HCT116 (cell line): Measurements from ENCODE around the gene TMEM208. TPM values are rescaled to one million over a fixed set of nuclear protein-coding genes. Genes with fewer than 3 reads are reported as not detected.
A peak's percentile ranks its signal among the peaks of the same experiment; 100 is the strongest.

ENCODE experiments used
- ATAC-seq: fragments of 200-7000 bp; cut with Tn5 transposase; 2 replicates; pipeline ENCODE4 v1.9.1; 2020; ENCODE audit warnings: mild to moderate bottlenecking, moderate library complexity
- BruUV-seq: library from RNA; stranded (reverse); fragments of 400-500 nt; replicated peaks from 2 replicates; lab custom pipeline; 2021; lab: Mats Ljungman, UMichigan
- CTCF ChIA-PET: fragments of 300-600 bp; sonication (Branson Sonifier 250); formaldehyde crosslinking; loops from one replicate; lab custom pipeline; 2021; ENCODE audit warnings: antibody characterized with exemption; lab: Charles Lee
- POLR2A ChIA-PET: fragments of 300-600, 350-600 bp; sonication (Branson Sonifier 250); formaldehyde crosslinking; loops from one replicate; lab custom pipeline; 2021; ENCODE audit warnings: antibody characterized with exemption; lab: Charles Lee
- RAD21 ChIA-PET, 2 experiments: fragments of 300-600 bp; sonication (Branson Sonifier 250); formaldehyde crosslinking; loops; one replicate each; lab custom pipeline; 2023; ENCODE audit warnings: low total read pairs in 2 of 2; ENCODE audit not compliant: uncharacterized antibody in 2 of 2, unreplicated experiment in 2 of 2, low non-redundant PET in 1 of 2; lab: Charles Lee
- DNase-seq: peaks from one replicate; pipeline ENCODE4 v3.0.0-alpha.2; 2010; ENCODE audit warnings: low read depth, low spot score
- H2AFZ ChIP-seq: fragments of 200-600 bp; shearing (Covaris generic), sonication (generic); 2 replicates; pipeline ENCODE4 v1.6.1; 2017; ENCODE audit warnings: low read depth, mixed run types, mixed read lengths, antibody characterized with exemption, low read length; ENCODE audit not compliant: poor library complexity, severe bottlenecking
- H3K27ac ChIP-seq: 2 replicates; pipeline ENCODE4 v1.5.1; 2012; ENCODE audit warnings: low read depth, low read length
- H3K27me3 ChIP-seq: fragments of 200-600 bp; sonication (generic); 2 replicates; pipeline ENCODE4 v1.6.1; 2016; ENCODE audit warnings: mixed run types, low read length, mixed read lengths; ENCODE audit not compliant: insufficient read depth
- H3K36me3 ChIP-seq, 2 experiments: fragments of 200-500 bp in 1 of 2; fragments of 200-600 bp in 1 of 2; sonication (Bioruptor generic) in 1 of 2; sonication (generic) in 1 of 2; 2 replicates each; pipeline versions ENCODE4 v1.5.1 to v1.6.1; 2014 to 2016; ENCODE audit warnings: low read length in 2 of 2, inconsistent platforms in 1 of 2, mixed read lengths in 1 of 2, mixed run types in 1 of 2; ENCODE audit not compliant: insufficient read depth in 2 of 2, control insufficient read depth in 1 of 2
- H3K4me1 ChIP-seq, 2 experiments: fragments of 200-600 bp in 1 of 2; sonication (generic) in 1 of 2; 2 replicates each; pipeline versions ENCODE4 v1.5.1 to v1.6.1; 2012 to 2017; ENCODE audit warnings: low read length in 2 of 2, inconsistent platforms in 1 of 2, mild to moderate bottlenecking in 1 of 2, mixed read lengths in 1 of 2, mixed run types in 1 of 2, moderate library complexity in 1 of 2; ENCODE audit not compliant: insufficient read depth in 2 of 2, control insufficient read depth in 1 of 2
- H3K4me2 ChIP-seq: fragments of 200-600 bp; sonication (generic); 2 replicates; pipeline ENCODE4 v1.6.1; 2017; ENCODE audit warnings: mixed run types, low read length, mixed read lengths
- H3K4me3 ChIP-seq, 2 experiments: fragments of 200-600 bp in 1 of 2; sonication (generic) in 1 of 2; replicated peaks in 1 of 2; 2 replicates each; pipeline ENCODE4 v1.5.1; 2011 to 2016; ENCODE audit warnings: low read length in 2 of 2, control low read depth in 1 of 2, low read depth in 1 of 2, mild to moderate bottlenecking in 1 of 2, mixed read lengths in 1 of 2, mixed run types in 1 of 2
- H3K79me2 ChIP-seq: fragments of 200-600 bp; sonication (generic); 2 replicates; pipeline ENCODE4 v1.6.1; 2017; ENCODE audit warnings: mild to moderate bottlenecking, mixed run types, low read length, moderate library complexity, mixed read lengths; ENCODE audit not compliant: insufficient read depth
- H3K9ac ChIP-seq: fragments of 200-600 bp; sonication (generic); 2 replicates; pipeline ENCODE4 v1.6.1; 2016; ENCODE audit warnings: low read length, mixed read lengths
- H3K9me2 ChIP-seq: fragments of 200-600 bp; sonication (generic), shearing (Covaris generic); 2 replicates; pipeline ENCODE4 v1.6.1; 2017; ENCODE audit warnings: mixed run types, mild to moderate bottlenecking, moderate library complexity; ENCODE audit not compliant: insufficient read depth
- H3K9me3 ChIP-seq, 2 experiments: fragments of 200-500 bp in 1 of 2; fragments of 200-600 bp in 1 of 2; sonication (Bioruptor generic) in 1 of 2; sonication (generic) in 1 of 2; 2 replicates each; pipeline ENCODE4 v1.6.1; 2014 to 2017; ENCODE audit warnings: low read length in 2 of 2, mixed read lengths in 2 of 2, inconsistent platforms in 1 of 2, low read depth in 1 of 2, mild to moderate bottlenecking in 1 of 2, mixed run types in 1 of 2, moderate library complexity in 1 of 2; ENCODE audit not compliant: control insufficient read depth in 1 of 2, insufficient read depth in 1 of 2
- H4K20me1 ChIP-seq: fragments of 200-600 bp; sonication (generic), shearing (Covaris generic); 2 replicates; pipeline ENCODE4 v1.6.1; 2017; ENCODE audit warnings: mixed run types, mild to moderate bottlenecking, moderate library complexity; ENCODE audit not compliant: insufficient read depth
- ATF3 ChIP-seq: IDR thresholded peaks from 2 replicates; pipeline ENCODE4 v1.6.1; 2012
- CBX3 ChIP-seq: IDR thresholded peaks from 2 replicates; pipeline ENCODE4 v1.6.1; 2012; ENCODE audit warnings: low read depth
- CEBPB ChIP-seq: IDR thresholded peaks from 2 replicates; pipeline ENCODE4 v1.6.1; 2012; ENCODE audit warnings: low read depth
- EGR1 ChIP-seq: IDR thresholded peaks from 2 replicates; pipeline ENCODE4 v1.6.1; 2012; ENCODE audit warnings: low read depth
- ELF1 ChIP-seq: IDR thresholded peaks from 2 replicates; pipeline ENCODE4 v1.6.1; 2012; ENCODE audit warnings: low read depth, borderline replicate concordance
- EZH2phosphoT487 ChIP-seq: fragments of 200-600 bp; IDR thresholded peaks from 2 replicates; pipeline ENCODE4 v1.6.1; 2018; ENCODE audit warnings: antibody characterized with exemption, borderline replicate concordance
- FOSL1 ChIP-seq: IDR thresholded peaks from 2 replicates; pipeline ENCODE4 v1.6.1; 2012; ENCODE audit warnings: low read depth
- JUND ChIP-seq: IDR thresholded peaks from 2 replicates; pipeline ENCODE4 v1.6.1; 2012
- POLR2A ChIP-seq: IDR thresholded peaks from 2 replicates; pipeline ENCODE4 v1.7.0; 2011; ENCODE audit warnings: borderline replicate concordance; ENCODE audit not compliant: insufficient read depth, insufficient read length; ENCODE audit errors: extremely low read depth
- POLR2AphosphoS5 ChIP-seq: IDR thresholded peaks from 2 replicates; pipeline ENCODE4 v1.6.1; 2011; ENCODE audit warnings: mild to moderate bottlenecking, low read depth, low read length, moderate library complexity
- RAD21 ChIP-seq: IDR thresholded peaks from 2 replicates; pipeline ENCODE4 v1.6.1; 2012; ENCODE audit warnings: low read depth, mild to moderate bottlenecking
- SIN3A ChIP-seq: IDR thresholded peaks from 2 replicates; pipeline ENCODE4 v1.6.1; 2012; ENCODE audit warnings: low read depth
- SP1 ChIP-seq: IDR thresholded peaks from 2 replicates; pipeline ENCODE4 v1.6.1; 2012; ENCODE audit warnings: low read depth
- YY1 ChIP-seq: IDR thresholded peaks from 2 replicates; pipeline ENCODE4 v1.6.1; 2011; ENCODE audit warnings: low read length, low read depth, moderate library complexity, mild to moderate bottlenecking; ENCODE audit not compliant: insufficient replicate concordance; ENCODE audit errors: extremely low read depth
- ZBTB33 ChIP-seq: IDR thresholded peaks from 2 replicates; pipeline ENCODE4 v1.6.1; 2011; ENCODE audit warnings: mild to moderate bottlenecking, low read length, moderate library complexity; ENCODE audit not compliant: insufficient replicate concordance; ENCODE audit errors: extremely low read depth
- intact Hi-C: fragments of 100-400 bp; cut with micrococcal nuclease; formaldehyde crosslinking; loops from 2 replicates; pipeline ENCODE4 v1.10.0; 2022
- total RNA-seq: library from RNA; stranded (reverse); gene quantifications from one replicate; pipeline ENCODE4 v1.2.1, GENCODE V29; 2021; ENCODE audit not compliant: unreplicated experiment
- TF ChIP-seq, protein P1 (sequence below): IDR thresholded peaks from 2 replicates; pipeline ENCODE4 v1.6.1; 2012; ENCODE audit warnings: low read depth

TMEM208 gene
- total RNA-seq, 1 experiment from 2014 or later: 36.1 TPM

DNA sequence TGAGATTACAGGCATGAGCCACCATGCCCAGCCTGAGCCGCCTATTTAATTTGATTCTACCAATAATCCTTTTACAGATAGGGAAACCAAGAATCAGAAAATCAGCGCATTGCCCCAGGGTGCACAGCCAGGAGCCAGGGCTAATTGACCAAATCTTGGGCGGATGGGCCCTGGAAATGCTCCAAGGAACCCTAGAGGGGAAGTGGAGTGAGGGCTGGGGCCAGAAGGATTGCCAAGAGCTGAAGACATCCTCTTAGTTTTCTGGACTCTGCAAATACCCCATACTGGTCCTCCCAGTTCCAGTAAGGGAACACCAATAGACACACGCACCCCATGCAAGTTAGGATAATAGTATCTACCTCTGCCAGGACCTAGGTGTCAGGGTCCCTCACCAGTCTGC lies 16.6 kb downstream of the TMEM208 start:
- Histone ChIP-seq H3K27ac (peak overlapping the region; percentile 92), H3K4me2 (peak overlapping the region; percentile 94), H3K4me3 (no peak overlapping the region), H3K27me3 (no peaks in the 10 kb centered on the region), H3K79me2 (peaks cover 71% of the 10 kb centered on the region), H2AFZ (no peak overlapping the region), H3K36me3 (peaks cover 3 to 12% of the 10 kb centered on the region in 2 experiments; a peak in 3 of 4 replicates), H3K9me2 (no peaks in the 10 kb centered on the region), H3K4me1 (peaks cover 56 to 78% of the 10 kb centered on the region in 2 experiments), H3K9me3 (no peaks in the 10 kb centered on the region), H4K20me1 (no peaks in the 10 kb centered on the region), H3K9ac (peak overlapping the region; percentile 87)
- BruUV-seq: no TSS peak
- intact Hi-C loops: no loop called here
- POLR2A ChIA-PET: interaction anchor here (0.5 to 1.1 kb wide), 2 partner anchors 10 to 107 kb away, joined by 3 to 7 read pairs; no protein-coding TSS in a partner anchor
- DNase-seq: no peak
- TF ChIP-seq POLR2AphosphoS5 (no peak), RAD21 (no peak), EZH2phosphoT487 (no peak), SP1 (no peak), SIN3A (no peak), POLR2A (no peak), FOSL1 (no peak), YY1 (no peak), ATF3 (no peak), ELF1 (no peak), CBX3 (no peak), CEBPB (no peak), JUND (no peak), ZBTB33 (no peak), EGR1 (no peak)
- TF ChIP-seq, protein P1, sequence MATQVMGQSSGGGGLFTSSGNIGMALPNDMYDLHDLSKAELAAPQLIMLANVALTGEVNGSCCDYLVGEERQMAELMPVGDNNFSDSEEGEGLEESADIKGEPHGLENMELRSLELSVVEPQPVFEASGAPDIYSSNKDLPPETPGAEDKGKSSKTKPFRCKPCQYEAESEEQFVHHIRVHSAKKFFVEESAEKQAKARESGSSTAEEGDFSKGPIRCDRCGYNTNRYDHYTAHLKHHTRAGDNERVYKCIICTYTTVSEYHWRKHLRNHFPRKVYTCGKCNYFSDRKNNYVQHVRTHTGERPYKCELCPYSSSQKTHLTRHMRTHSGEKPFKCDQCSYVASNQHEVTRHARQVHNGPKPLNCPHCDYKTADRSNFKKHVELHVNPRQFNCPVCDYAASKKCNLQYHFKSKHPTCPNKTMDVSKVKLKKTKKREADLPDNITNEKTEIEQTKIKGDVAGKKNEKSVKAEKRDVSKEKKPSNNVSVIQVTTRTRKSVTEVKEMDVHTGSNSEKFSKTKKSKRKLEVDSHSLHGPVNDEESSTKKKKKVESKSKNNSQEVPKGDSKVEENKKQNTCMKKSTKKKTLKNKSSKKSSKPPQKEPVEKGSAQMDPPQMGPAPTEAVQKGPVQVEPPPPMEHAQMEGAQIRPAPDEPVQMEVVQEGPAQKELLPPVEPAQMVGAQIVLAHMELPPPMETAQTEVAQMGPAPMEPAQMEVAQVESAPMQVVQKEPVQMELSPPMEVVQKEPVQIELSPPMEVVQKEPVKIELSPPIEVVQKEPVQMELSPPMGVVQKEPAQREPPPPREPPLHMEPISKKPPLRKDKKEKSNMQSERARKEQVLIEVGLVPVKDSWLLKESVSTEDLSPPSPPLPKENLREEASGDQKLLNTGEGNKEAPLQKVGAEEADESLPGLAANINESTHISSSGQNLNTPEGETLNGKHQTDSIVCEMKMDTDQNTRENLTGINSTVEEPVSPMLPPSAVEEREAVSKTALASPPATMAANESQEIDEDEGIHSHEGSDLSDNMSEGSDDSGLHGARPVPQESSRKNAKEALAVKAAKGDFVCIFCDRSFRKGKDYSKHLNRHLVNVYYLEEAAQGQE: no peak
- RAD21 ChIA-PET: interaction anchor here in 1 of 2 experiments (0.6 kb wide), 1 partner anchor 110 kb away, joined by 3 read pairs; no protein-coding TSS in a partner anchor
- CTCF ChIA-PET: interaction anchor here (1.4 to 1.7 kb wide), 2 partner anchors 43 to 185 kb away, joined by 3 to 7 read pairs; no protein-coding TSS in a partner anchor
- no peak for ATAC-seq
